Activated B cell treated with CpG ODN at 0.5 μM for 24 hours (primary cell): Measurements from ENCODE around the gene APOA5. TPM values are rescaled to one million over a fixed set of nuclear protein-coding genes. Genes with fewer than 3 reads are reported as not detected.

Experiments
- ATAC-seq: fragments of 200-7000 bp; cut with Tn5 transposase; one replicate; pipeline ENCODE4 v1.10.0; 2021; ENCODE audit warnings: low read depth, mild to moderate bottlenecking, moderate library complexity
- CTCF ChIA-PET: fragments of 350-600 bp; sonication (Branson Sonifier 250); formaldehyde crosslinking; loops from one replicate; lab custom pipeline; 2021; ENCODE audit warnings: antibody characterized with exemption; lab: Charles Lee
- POLR2A ChIA-PET: fragments of 350-600 bp; sonication (Branson Sonifier 250); formaldehyde crosslinking; loops from one replicate; lab custom pipeline; 2021; ENCODE audit warnings: antibody characterized with exemption; lab: Charles Lee
- DNase-seq: peaks from one replicate; pipeline ENCODE4 v3.0.0; 2022
- H3K27ac Mint-ChIP-seq: one replicate; pipeline ENCODE4 v1.8.0; 2020; ENCODE audit warnings: mixed read lengths
- H3K27me3 Mint-ChIP-seq: one replicate; pipeline ENCODE4 v1.8.0; 2021; ENCODE audit warnings: mixed read lengths
- H3K36me3 Mint-ChIP-seq: one replicate; pipeline ENCODE4 v1.8.0; 2021; ENCODE audit warnings: low read depth, mixed read lengths
- H3K4me1 Mint-ChIP-seq: one replicate; pipeline ENCODE4 v1.8.0; 2021; ENCODE audit warnings: mixed read lengths
- H3K4me3 Mint-ChIP-seq: one replicate; pipeline ENCODE4 v1.8.0; 2020; ENCODE audit warnings: mild to moderate bottlenecking, mixed read lengths
- H3K9me3 Mint-ChIP-seq: one replicate; pipeline ENCODE4 v1.8.0; 2020; ENCODE audit warnings: mixed read lengths
- intact Hi-C: fragments of 100-400 bp; cut with micrococcal nuclease; formaldehyde crosslinking; loops from one replicate; pipeline ENCODE4 v1.15.1; 2024
- total RNA-seq: library from RNA; stranded (reverse); gene quantifications from 2 replicates; pipeline ENCODE4 v1.2.3, GENCODE V29; 2022
- TF ChIP-seq, protein P1 (sequence below): fragments of 200-600 bp; IDR thresholded peaks from one replicate; pipeline ENCODE4 v1.8.0; 2022; ENCODE audit warnings: antibody characterized with exemption, mild to moderate bottlenecking

Gene APOA5
- total RNA-seq, 1 donor from 2014 or later: not detected

DNA sequence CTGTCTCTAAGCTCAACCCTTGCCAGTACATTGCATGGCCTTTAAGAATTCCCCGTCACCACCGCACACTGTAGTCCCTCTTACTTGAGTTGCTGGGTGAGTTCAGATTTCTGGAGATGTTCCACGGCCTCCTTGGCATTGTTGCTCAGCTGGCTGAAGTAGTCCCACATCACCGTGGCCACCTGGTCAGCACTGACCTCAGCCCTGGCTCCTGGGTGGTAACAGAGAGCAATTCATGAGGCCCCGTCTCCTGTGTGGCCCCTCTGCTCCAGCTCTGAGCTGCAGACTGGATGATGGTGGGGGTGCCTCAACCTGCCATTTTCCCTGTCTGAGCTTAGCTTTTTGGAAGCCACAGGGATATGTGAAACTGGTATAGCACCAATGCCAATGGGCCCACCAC is 30.9 kb upstream of the APOA5 start:
- no peaks in the 10 kb centered on the region for H3K9me3 Mint-ChIP-seq
- DNase-seq (no peak), ATAC-seq (no peak)
- H3K27me3 Mint-ChIP-seq: peaks cover 3% of the 10 kb centered on the region
- TF ChIP-seq, protein P1, sequence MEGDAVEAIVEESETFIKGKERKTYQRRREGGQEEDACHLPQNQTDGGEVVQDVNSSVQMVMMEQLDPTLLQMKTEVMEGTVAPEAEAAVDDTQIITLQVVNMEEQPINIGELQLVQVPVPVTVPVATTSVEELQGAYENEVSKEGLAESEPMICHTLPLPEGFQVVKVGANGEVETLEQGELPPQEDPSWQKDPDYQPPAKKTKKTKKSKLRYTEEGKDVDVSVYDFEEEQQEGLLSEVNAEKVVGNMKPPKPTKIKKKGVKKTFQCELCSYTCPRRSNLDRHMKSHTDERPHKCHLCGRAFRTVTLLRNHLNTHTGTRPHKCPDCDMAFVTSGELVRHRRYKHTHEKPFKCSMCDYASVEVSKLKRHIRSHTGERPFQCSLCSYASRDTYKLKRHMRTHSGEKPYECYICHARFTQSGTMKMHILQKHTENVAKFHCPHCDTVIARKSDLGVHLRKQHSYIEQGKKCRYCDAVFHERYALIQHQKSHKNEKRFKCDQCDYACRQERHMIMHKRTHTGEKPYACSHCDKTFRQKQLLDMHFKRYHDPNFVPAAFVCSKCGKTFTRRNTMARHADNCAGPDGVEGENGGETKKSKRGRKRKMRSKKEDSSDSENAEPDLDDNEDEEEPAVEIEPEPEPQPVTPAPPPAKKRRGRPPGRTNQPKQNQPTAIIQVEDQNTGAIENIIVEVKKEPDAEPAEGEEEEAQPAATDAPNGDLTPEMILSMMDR: no peak
- intact Hi-C loops: no loop called here
- no peaks in the 10 kb centered on the region for H3K4me1 Mint-ChIP-seq
- CTCF ChIA-PET: no interaction called here
- POLR2A ChIA-PET: no interaction called here
- no peak overlapping the region for H3K27ac Mint-ChIP-seq
- no peaks in the 10 kb centered on the region for H3K36me3 Mint-ChIP-seq
- no peak overlapping the region for H3K4me3 Mint-ChIP-seq

DNA sequence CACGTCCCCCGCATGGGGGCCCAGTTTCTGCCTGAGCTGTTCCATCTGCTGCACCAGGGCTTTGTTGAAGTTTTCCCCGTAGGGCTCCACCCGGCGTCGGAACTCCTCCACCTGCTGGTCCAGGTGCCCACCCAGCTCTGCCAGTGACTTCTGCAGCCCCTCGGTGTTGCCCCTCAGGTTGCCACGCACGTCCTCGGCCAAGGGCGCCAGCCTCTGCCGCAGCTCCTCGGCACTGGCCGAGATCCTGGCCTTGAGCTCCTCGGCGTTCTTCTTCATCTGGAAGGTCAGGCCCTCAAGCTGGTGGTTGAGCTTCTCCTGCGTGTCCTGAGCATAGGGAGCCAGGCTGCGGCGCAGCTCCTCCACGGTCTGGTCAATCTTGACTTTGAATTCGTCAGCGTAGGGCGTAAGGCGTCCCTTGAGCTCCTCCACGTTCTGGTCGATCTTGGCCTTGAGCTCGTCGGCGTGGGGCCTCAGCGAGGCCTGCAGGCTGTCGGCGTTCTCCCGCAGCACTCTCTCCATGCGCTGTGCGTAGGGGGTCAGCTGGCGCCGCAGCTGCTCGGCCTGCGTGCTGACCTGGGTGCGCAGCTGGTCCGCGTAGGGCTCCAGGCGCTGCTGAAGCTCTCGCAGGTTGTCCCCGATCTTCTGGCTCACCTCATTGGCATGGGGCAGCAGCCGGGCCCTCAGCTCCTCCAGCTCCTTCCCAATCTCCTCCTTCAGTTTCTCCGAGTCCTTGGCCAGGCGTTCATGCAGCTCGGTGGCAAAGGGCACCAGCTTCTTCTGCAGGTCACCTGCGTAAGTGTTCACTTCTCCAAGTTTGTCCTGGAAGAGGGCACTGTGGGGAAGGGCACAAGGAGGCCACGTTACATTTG is 29.6 kb upstream of the APOA5 start:
- H3K27ac Mint-ChIP-seq: no peak overlapping the region
- peaks cover under 1% of the 10 kb centered on the region for H3K27me3 Mint-ChIP-seq
- ATAC-seq (no peak), DNase-seq (no peak)
- no peaks in the 10 kb centered on the region for H3K9me3 Mint-ChIP-seq
- POLR2A ChIA-PET: no interaction called here
- no peak overlapping the region for H3K4me3 Mint-ChIP-seq
- CTCF ChIA-PET: interaction anchor here (1.0 kb wide), 1 partner anchor 15 kb away, joined by 3 read pairs; no protein-coding TSS in a partner anchor
- TF ChIP-seq, protein P1: no peak
- no peaks in the 10 kb centered on the region for H3K36me3 Mint-ChIP-seq
- intact Hi-C loops: no loop called here
- no peaks in the 10 kb centered on the region for H3K4me1 Mint-ChIP-seq

DNA sequence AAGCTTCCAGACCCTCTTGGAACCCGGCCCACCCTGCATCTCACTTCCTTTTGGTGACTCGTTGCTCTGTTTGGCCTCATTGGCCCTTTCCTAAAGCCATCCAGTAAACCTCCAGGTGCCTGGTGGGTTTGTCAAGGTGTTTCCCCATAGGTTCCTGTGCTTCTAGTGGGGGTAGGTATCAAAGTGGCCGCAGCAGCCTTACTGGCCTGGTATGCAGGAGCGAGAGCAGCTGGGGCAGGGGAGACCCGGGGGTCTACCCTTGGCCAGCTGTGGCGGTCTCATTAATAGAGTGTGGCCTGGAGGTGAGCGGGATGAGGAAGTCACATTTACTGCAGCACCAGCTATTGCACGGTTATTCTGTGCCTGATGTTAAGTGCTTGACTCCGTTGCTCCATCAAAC is 27.4 kb upstream of the APOA5 start:
- intact Hi-C loops: no loop called here
- H3K4me1 Mint-ChIP-seq: no peaks in the 10 kb centered on the region
- H3K27me3 Mint-ChIP-seq: no peaks in the 10 kb centered on the region
- no peaks in the 10 kb centered on the region for H3K36me3 Mint-ChIP-seq
- ChIA-PET CTCF (no interaction called here), POLR2A (no interaction called here)
- no peak overlapping the region for H3K27ac Mint-ChIP-seq
- H3K9me3 Mint-ChIP-seq: no peaks in the 10 kb centered on the region
- no peak for ATAC-seq
- TF ChIP-seq, protein P1: no peak
- no peak for DNase-seq
- H3K4me3 Mint-ChIP-seq: no peak overlapping the region

DNA sequence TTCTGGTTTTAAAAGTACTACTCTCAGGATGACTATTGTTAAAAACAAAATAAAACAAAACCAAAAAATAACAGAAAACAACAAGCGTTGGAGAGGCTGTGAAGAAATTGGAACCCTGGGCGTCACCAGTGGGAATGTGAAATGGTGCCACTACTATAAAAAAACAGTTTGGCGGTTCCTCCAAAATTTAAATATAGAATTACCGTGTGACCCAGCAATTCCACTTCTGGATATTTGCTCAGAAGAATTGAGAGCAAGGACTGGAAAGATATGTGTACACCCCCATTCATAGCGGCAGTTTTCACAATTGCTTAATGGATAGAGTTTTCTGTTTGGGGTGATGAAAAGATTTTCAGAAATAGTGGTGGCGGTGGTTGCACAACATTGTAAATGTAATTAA is 22.8 kb upstream of the APOA5 start:
- TF ChIP-seq, protein P1: no peak
- H3K36me3 Mint-ChIP-seq: no peaks in the 10 kb centered on the region
- DNase-seq (no peak), ATAC-seq (no peak)
- CTCF ChIA-PET: no interaction called here
- intact Hi-C loops: no loop called here
- H3K9me3 Mint-ChIP-seq: no peaks in the 10 kb centered on the region
- POLR2A ChIA-PET: no interaction called here
- no peak overlapping the region for H3K27ac Mint-ChIP-seq
- peaks cover 2% of the 10 kb centered on the region for H3K27me3 Mint-ChIP-seq
- H3K4me1 Mint-ChIP-seq: no peaks in the 10 kb centered on the region
- H3K4me3 Mint-ChIP-seq: no peak overlapping the region

DNA sequence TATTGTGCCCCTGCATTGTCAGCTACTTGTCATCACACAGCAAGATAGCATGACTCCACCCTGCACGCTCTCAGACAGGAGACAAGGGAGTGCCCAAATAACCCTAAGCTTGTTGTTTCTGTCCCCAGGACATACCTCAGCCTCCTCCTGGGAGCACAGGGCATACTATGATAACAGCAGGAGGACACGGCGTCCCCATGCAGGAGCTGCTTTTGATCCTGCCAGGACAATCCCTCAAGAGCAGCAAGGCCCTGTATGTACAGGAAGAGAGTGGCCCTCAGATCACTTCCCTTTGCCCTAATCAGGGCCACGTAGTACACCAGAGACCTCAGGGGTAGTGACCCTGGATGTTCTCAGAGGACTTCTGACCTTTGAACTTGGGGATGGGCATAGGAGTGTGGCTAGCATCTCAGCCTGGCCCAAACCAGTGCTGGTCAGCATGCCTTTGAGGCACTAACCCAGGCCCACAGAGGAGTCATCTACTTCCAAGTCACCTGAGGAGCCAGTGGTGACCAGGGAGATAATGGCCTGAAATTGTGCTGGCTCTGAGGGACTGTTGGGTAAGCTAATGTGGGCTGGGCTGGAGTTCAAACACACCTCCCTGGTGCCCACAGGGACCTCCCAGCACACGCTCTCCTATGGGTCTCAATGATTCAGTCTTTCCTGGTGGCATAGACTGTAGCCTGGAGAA is 22.2 kb upstream of the APOA5 start:
- ATAC-seq (no peak), DNase-seq (no peak)
- intact Hi-C loops: no loop called here
- CTCF ChIA-PET: no interaction called here
- TF ChIP-seq, protein P1: no peak
- Mint-ChIP-seq H3K27ac (no peak overlapping the region), H3K4me1 (no peaks in the 10 kb centered on the region), H3K36me3 (no peaks in the 10 kb centered on the region), H3K4me3 (no peak overlapping the region), H3K9me3 (no peaks in the 10 kb centered on the region), H3K27me3 (peaks cover 5% of the 10 kb centered on the region)
- POLR2A ChIA-PET: no interaction called here
